Tibial nerve (tissue), 4 donors: ENCODE data around the gene MOB1A.

ENCODE experiments used
- CTCF ChIP-seq, 5 experiments: fragments of 200-600 bp in 3 of 5; fragments of 450-650 bp in 2 of 5; sonication (generic) in 3 of 5; IDR thresholded peaks; one replicate each; pipeline ENCODE4 v1.5.1; 2016 to 2019; ENCODE audit warnings: antibody characterized with exemption in 5 of 5, mild to moderate bottlenecking in 3 of 5, moderate library complexity in 2 of 5
- EP300 ChIP-seq, 2 donors: sonication (generic); formaldehyde crosslinking; IDR thresholded peaks; one replicate each; pipeline ENCODE4 v1.6.1; 2017; ENCODE audit warnings: antibody characterized with exemption in 2 of 2, mild to moderate bottlenecking in 1 of 2

GRCh38 chr2:74105413-74105812 is 73.3 kb downstream of the MOB1A start:
- TF ChIP-seq CTCF (IDR thresholded peaks at IDR 0.05): no peak
- TF ChIP-seq EP300 (IDR thresholded peaks at IDR 0.05): no peak
